Esophagus muscularis mucosa (tissue), 3 donors: ENCODE results near the gene PDCD1.

Experiments
- POLR2AphosphoS5 ChIP-seq, 2 donors: sonication (generic); formaldehyde crosslinking; IDR thresholded peaks; one replicate each; pipeline ENCODE4 v1.6.1; 2017; ENCODE audit warnings: antibody characterized with exemption in 2 of 2
- TF ChIP-seq, protein P1 (sequence below), 3 experiments: fragments of 200-600 bp in 2 of 3; fragments of 450-650 bp in 1 of 3; sonication (generic) in 2 of 3; IDR thresholded peaks; one replicate each; pipeline ENCODE4 v1.5.1; 2017 to 2019; ENCODE audit warnings: antibody characterized with exemption in 3 of 3, mild to moderate bottlenecking in 2 of 3, moderate library complexity in 1 of 3

DNA sequence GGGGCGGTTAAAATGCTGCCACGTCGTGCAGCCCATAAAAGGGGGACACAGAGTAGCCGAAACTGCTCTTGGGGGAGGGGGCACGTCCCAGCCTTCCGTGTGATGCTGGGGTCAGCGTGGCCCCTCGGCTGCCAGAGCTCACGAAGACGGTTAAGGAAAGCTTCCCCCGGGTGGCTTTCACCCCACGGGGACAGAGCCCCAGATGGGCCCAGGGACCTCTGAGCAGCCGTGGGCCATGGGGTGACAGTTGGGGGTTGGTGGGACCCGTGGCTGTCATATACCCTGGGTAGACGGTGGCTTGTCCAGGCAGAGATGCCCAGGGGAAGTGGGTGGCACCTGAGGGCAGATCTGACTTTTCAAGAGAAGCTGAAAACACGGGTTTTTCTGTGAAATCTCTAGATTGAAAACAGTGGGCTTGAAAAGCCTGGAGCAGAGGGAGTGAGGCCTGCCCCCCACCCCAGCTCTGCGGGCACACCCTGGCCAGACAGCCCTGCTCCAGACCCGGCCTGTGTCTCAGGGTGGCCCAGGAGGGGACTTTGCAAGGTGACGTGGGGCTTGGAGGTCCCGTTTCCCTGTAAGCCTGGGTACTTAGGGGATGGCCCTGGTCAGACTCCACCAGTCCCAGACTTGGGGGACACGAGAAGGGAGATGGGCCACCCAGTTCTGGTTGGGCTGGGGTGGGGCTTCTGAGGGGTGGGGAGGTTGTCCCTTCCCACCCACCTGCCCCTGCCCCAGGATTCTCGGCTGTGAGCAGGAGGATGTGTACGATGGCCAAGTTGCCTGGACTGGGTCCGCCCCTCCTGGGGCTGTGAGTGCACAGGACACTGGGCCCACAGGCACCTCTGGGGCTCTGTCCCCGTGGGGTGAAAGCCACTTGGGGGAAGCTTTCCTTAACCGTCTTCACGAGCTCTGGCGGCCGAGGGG lies 49.0 kb downstream of the PDCD1 start:
- TF ChIP-seq, protein P1, sequence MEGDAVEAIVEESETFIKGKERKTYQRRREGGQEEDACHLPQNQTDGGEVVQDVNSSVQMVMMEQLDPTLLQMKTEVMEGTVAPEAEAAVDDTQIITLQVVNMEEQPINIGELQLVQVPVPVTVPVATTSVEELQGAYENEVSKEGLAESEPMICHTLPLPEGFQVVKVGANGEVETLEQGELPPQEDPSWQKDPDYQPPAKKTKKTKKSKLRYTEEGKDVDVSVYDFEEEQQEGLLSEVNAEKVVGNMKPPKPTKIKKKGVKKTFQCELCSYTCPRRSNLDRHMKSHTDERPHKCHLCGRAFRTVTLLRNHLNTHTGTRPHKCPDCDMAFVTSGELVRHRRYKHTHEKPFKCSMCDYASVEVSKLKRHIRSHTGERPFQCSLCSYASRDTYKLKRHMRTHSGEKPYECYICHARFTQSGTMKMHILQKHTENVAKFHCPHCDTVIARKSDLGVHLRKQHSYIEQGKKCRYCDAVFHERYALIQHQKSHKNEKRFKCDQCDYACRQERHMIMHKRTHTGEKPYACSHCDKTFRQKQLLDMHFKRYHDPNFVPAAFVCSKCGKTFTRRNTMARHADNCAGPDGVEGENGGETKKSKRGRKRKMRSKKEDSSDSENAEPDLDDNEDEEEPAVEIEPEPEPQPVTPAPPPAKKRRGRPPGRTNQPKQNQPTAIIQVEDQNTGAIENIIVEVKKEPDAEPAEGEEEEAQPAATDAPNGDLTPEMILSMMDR (IDR thresholded peaks at IDR 0.05), result no peak
- no peak for TF ChIP-seq POLR2AphosphoS5 (IDR thresholded peaks at IDR 0.05)
